Stimulated activated CD4-positive, alpha-beta T cell treated with anti-CD3 and anti-CD28 coated beads, Interleukin-12 subunit alpha, Interleukin-12 subunit beta, amount 100 ng/mL, for 48 hours (primary cell): ENCODE data around the gene SMYD2.
"Not testable (repeated sequence)": the region's sequence is repeated elsewhere in the genome, so short reads cannot be mapped to it uniquely, and the experiment has no call there.

ENCODE experiments used
- DNase-seq, 3 donors: peaks; one replicate each; pipeline ENCODE4 v3.0.0-alpha.2; 2020; ENCODE audit warnings: low read depth in 2 of 3, low spot score in 1 of 3

The SMYD2 gene

GRCh38 chr1:214271174-214271858 is 9.6 kb upstream of the SMYD2 start:
- no peak for DNase-seq

GRCh38 chr1:214271995-214272731 is 8.8 kb upstream of the SMYD2 start:
- DNase-seq = no peak

GRCh38 chr1:214272964-214273533 is 7.9 kb upstream of the SMYD2 start:
- DNase-seq = no peak

- not testable (repeated sequence) for DNase-seq
Measured at GRCh38 chr1:214275700-214276099, 5.3 kb upstream of the SMYD2 start.

- no peak for DNase-seq
Measured at GRCh38 chr1:214276786-214277185, 4.2 kb upstream of the SMYD2 start.

GRCh38 chr1:214277704-214278635 is 3.0 kb upstream of the SMYD2 start:
- no peak for DNase-seq

GRCh38 chr1:214280386-214281020 is 456 bp upstream of the SMYD2 start:
- peak in 1 of 3 donors; percentile 5 for DNase-seq

- DNase-seq = no peak
Measured at GRCh38 chr1:214281720-214282629, 1.0 kb downstream of the SMYD2 start.

- no peak for DNase-seq
Measured at GRCh38 chr1:214282630-214283242, 1.8 kb downstream of the SMYD2 start.

GRCh38 chr1:214285610-214286440 is 4.9 kb downstream of the SMYD2 start:
- no peak for DNase-seq

- no peak for DNase-seq
Measured at GRCh38 chr1:214287884-214288283, 6.9 kb downstream of the SMYD2 start.

GRCh38 chr1:214289574-214290272 is 8.8 kb downstream of the SMYD2 start:
- no peak for DNase-seq

GRCh38 chr1:214290424-214291037 is 9.6 kb downstream of the SMYD2 start:
- DNase-seq = no peak

GRCh38 chr1:214292322-214292721 is 11.4 kb downstream of the SMYD2 start:
- DNase-seq = no peak

GRCh38 chr1:214295934-214296333 is 15.0 kb downstream of the SMYD2 start:
- DNase-seq = no peak

GRCh38 chr1:214296860-214297745 is 16.1 kb downstream of the SMYD2 start:
- DNase-seq = no peak
